Kasumi-1 (cell line): ENCODE data around the gene MEFV.
"Not testable (repeated sequence)": the region's sequence is repeated elsewhere in the genome, so short reads cannot be mapped to it uniquely, and the experiment has no call there.

ENCODE experiments used
- DNase-seq, 2 experiments: peaks; one replicate each; lab custom pipeline; 2025; lab: John Stamatoyannopoulos, UW

MEFV gene

GRCh38 chr16:3216263-3216640 is 40.2 kb downstream of the MEFV start:
- DNase-seq = no peak

DNA sequence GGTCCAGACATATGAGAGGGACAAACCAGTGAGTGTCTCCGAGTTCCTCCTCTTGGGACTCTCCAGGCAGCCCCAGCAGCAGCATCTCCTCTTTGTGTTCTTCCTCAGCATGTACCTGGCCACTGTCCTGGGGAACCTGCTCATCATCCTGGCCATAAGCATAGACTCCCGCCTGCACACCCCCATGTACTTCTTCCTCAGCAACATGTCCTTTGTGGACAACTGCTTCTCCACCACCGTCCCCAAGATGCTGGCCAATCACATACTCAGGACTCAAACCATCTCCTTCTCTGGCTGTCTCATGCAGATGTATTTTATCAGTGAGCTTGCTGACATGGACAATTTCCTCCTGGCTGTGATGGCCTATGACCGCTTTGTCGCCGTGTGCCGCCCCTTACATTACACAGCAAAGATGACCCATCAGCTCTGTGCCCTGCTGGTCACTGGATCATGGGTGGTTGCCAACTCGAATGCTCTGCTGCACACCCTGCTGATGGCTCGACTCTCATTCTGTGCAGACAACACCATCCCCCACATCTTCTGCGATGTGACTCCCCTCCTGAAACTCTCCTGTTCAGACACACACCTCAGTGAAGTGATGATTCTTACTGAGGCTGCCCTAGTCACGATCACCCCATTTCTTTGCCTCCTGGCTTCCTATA is 40.7 kb downstream of the MEFV start:
- no peak for DNase-seq

GRCh38 chr16:3214904-3215600 is 41.4 kb downstream of the MEFV start:
- DNase-seq = no peak

DNA sequence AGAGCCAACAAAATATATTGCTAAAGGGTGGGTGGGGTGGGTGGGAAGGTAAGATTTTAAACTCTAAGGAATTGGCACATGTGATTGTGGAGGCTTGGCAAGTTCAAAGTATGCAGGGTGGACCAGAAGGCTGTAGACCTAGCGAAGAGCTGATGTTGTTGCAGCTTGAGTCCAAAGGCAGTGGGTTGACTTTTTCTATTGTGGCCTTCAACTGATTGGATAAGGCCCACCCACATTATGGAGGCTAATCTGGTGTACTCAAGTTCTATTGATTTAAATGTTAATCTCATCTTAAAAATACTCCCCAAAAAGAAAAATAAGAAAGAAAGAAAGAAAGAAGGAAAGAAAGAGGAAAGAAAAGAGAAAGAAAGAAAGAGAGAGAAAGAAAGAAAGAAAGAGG is 43.9 kb downstream of the MEFV start:
- DNase-seq = no peak

- no peak for DNase-seq
These were observed 44.4 kb downstream of the MEFV start for GRCh38 chr16:3212006-3212405.

GRCh38 chr16:3207086-3207953 is 49.1 kb downstream of the MEFV start:
- no peak for DNase-seq

- DNase-seq = not testable (repeated sequence)
These were observed 50.5 kb downstream of the MEFV start for GRCh38 chr16:3205939-3206338.

- no peak for DNase-seq
These were observed 53.4 kb downstream of the MEFV start for GRCh38 chr16:3202903-3203539.

DNA sequence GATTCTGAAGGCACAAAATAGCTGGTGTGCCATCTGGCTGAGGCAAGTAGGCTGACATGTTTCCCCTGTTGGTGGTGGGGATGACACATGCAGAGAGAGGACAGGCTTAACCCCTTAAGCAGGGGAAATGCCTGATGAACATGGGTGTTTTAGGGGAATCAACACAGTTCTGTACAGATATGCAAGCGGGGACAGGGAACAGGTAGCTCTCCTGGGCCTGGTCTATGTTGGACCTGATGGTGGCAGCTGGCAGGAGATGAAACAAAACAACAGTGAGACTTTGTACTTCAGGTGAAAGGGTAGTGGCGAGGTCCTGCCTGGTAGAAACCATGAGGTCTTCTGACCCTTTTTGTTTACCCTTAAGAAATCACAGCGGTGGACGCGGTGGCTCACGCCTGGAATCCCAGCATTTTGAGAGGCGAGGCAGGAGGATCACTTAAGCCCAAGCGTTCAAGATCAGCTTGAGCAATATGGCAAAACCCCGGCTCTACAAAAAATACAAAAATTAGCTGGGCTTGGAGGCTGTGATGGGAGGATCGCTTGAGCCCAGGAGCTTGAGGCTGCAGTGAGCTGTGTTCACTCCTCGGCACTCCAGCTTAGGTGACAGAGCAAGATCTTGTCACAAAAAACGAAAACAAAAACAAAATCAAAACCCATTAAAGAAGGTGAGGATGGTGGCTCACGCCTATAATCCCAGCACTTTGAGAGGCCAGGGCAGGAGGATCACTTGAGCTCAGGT is 57.9 kb downstream of the MEFV start:
- DNase-seq = no peak

DNA sequence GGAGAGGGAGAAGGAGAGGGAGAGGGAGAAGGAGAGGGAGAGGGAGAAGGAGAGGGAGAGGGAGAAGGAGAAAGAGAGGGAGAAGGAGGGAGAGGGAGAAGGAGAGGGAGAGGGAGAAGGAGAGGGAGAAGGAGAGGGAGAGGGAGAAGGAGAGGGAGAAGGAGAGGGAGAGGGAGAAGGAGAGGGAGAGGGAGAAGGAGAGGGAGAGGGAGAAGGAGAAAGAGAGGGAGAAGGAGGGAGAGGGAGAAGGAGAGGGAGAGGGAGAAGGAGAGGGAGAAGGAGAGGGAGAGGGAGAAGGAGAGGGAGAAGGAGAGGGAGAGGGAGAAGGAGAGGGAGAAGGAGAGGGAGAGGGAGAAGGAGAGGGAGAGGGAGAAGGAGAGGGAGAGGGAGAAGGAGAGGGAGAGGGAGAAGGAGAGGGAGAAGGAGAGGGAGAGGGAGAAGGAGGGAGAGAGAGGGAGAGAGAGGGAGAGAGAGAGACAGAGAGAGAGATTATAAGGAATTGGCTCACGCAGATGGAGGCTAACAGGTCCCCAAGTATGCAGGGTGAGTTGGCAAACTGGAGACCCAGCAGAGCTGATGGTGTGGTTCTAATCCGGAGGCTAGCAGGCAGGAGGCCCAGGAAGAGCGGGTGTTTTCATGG is 58.6 kb downstream of the MEFV start:
- not testable (repeated sequence) for DNase-seq

DNA sequence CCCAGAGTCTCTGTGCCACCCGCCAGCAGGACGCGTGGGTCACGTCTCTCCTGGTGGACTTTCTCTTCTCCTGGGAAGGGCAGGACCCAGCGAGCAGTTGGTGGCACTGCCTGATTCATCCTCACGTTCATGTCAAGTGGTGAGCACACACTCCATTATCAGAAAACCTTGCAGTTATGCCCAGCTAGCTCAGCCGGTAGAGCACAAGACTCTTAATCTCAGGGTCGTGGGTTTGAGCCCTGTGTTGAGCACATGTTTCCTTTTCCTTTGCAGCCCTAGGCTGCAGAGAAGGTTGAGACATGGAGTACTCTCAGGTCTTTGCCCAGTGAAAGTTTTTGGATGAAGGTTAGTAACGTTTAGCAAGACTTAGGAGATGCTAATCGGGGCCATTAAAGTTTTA is 60.5 kb downstream of the MEFV start:
- DNase-seq = no peak

GRCh38 chr16:3194792-3195191 is 61.6 kb downstream of the MEFV start:
- no peak for DNase-seq

GRCh38 chr16:3193221-3194212 is 62.9 kb downstream of the MEFV start:
- DNase-seq = no peak

DNA sequence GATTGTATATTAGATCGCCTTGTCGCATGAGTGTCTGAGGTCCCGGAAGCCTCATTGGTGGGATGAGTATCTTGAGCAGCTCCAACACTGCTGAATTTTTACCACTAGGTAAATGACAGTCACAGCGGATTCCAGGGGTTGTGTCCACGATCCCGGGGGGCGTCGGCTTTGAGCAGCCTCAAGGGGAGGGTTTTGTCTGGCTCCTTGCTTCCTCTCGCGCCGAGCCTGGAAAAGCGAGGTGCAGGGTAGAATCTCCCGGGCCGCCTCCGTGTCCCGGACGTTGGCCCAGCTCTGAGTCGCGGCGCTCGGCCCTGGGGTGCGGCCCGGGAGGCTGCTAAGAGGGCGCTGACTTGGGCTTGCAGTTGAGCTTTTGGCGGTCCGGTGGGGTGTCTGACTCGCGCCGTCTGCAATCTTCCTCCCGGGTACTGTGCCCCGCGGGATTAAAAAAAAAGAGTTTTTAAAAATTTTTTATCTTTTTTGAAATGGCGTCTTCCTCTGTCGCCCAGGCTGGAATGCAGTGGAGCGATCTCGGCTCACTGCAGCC is 63.9 kb downstream of the MEFV start:
- DNase-seq = no peak
